ENCODE data around the gene RYR2.
"Not testable (repeated sequence)": the region's sequence is repeated elsewhere in the genome, so short reads cannot be mapped to it uniquely, and the experiment has no call there.

The RYR2 gene

DNA sequence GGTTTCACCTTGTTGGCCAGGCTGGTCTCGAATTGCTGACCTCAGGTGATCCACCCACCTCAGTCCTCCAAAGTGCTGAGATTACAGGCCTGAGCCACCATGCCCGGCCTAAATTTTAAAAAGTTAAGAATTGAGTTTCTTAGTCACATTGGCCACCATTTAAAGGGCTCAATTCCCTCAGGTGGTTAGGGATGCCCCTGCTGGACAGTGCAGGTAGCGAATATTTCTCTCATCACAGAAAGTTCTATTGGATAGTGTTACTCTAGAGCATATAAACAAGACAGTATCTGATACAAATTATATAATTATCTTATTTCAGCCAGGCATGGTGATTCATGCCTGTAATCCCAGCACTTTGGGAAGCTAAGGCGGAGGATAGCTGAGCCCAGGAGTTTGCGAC lies 528.5 kb downstream of the RYR2 start:
- DNase-seq (ENCODE audit: low read depth) = no peak

DNA sequence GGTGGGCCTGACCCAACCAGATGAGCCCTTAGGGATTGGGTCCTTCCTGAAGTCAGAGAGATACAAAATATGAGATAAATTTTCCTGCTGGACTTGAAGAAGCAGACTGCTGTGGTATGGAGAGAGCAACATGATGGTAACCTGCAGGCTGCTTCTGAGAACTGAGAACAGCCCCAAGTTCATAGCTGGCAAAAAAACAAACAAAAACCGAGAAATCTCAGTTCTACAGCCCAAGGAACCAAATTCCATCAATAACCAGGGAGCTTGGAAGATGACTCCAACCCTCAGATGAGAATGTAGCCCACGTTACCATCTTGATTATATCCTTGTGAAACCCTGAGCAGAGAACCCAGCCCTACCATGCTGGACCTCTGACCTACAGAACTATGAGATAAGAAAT lies 532.6 kb downstream of the RYR2 start:
- DNase-seq (ENCODE audit: low read depth) = no peak

DNA sequence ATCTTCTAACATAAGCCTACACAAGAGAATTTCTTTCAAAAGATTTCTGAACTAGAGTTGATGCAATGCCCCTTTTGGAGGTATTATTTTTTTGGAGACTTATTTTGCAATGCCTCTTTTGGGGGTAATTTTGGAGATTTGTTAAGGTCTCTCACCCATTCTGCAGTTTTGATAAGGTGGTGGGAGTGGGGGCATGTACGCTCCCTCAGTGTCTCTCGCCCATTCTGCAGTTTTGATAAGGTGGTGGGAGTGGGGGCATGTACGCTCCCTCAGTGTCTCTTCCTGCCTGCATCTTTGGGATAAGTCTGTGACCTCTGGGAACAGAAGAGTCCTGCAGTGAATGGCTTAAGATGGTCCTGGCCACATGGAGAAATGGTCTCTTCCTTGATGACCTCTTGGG lies 536.6 kb downstream of the RYR2 start:
- no peak for DNase-seq (ENCODE audit: low read depth)

DNA sequence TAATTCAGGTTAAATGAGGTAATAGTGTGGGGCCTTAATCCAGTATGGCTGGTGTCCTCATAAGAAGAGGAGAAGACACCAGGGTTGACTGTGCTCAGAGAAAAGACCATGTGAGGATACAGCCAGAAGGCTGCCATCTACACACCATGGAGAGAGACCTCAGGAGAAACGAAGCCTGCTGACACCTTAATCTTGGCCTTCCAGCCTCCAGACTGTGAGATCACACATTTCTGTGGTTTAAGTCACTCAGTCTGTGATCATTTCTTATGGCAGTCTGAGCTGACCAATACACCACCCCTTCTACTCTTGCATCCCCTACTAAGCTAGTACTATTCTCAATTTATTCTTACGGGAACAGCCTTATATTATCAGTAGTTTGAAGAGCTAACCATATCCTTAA lies 538.7 kb downstream of the RYR2 start:
- DNase-seq (ENCODE audit: low read depth) = no peak

DNA sequence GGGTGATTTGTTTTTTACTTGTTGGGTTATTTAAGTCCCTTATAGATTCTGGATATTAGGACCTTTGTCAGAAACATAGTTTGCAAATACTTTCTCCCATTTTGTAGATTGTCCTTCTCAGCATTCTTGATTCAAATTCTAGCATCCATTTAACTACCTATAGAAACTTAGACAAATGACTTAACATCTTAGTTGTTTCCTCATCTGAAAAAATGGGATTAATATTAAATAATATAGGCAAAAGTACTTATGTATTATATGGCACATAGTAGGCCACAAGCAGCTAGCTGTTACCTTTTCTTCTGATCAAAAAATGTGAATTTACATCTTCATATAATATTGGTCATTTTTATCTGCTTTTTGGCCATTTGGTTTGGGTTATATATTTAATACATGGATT lies 541.3 kb downstream of the RYR2 start:
- no peak for DNase-seq (ENCODE audit: low read depth)

DNA sequence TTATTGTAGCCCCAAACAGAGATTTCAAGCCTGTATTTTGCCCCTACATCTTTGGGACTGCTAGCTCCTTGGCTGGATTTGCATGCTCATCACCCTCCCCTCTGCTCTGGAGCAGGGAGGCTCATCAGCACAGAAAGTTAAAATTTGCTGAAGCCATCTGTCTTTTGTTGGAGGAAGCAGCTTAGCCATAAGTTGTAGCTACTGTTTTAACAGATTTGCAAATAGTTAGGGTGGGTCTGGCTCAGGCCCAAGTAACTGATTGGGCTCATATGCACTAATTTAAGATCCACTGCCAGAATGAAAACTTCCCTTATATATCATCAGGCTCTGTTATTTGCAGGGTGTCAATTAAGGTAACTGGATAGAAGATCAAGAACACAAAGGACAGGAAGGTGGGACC lies 541.8 kb downstream of the RYR2 start:
- DNase-seq (ENCODE audit: low read depth) = no peak

DNA sequence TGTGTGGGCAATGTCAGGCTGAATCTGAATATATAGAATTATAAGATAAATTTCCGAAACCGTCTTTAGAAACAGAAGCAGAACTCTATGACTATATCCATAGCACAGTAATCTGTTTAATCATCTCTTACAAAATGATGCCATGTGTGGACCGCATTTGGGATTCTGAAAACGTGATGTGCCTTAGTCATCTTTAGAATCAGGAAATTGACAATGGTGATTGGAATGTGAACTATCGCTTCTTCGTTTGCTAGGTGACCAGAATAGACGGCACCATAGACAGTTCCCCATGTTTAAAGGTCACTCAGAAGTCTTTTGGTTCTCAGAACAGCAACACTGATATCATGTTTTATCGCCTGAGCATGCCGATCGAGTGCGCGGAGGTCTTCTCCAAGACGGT lies 548.4 kb downstream of the RYR2 start:
- DNase-seq (ENCODE audit: low read depth) = no peak

DNA sequence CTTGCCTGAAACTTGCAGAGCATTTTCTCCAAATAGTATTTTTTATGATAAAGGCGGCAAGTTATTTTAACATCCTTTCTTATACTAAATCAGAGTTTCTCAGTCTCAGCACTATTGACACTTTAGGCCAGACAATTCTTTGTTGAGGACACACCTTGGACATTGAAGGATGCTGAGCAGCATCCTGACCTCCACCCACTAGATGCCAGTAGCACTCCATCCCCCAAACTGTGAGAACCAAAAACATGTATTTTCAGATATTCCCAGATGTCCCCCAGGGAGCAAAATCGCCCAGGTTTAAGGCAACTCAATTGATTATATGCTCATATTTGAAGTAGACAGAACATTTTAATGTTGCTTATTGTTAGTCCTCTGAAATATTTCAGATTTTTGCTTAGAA lies 549.4 kb downstream of the RYR2 start:
- no peak for DNase-seq (ENCODE audit: low read depth)

DNA sequence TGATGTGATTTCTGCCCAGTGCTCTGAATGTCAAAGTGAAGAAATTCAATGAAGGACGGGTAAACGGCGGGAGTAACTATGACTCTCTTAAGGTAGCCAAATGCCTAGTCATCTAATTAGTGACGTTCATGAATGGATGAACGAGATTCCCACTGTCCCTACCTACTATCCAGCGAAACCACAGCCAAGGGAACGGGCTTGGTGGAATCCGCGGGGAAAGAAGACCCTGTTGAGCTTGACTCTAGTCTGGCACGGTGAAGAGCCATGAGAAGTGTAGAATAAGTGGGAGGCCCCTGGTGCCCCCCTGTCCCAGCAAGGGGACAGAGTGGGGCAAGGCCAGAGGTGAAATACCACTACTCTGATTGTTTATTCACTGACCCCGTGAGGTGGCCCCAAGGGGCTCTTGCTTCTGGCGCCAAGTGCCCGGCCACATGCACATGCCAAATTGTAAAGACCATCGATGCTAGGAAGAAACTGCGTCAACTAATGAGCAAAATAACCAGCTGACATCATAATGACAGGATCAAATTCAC lies 561.1 kb downstream of the RYR2 start:
- DNase-seq (ENCODE audit: low read depth) = not testable (repeated sequence)

DNA sequence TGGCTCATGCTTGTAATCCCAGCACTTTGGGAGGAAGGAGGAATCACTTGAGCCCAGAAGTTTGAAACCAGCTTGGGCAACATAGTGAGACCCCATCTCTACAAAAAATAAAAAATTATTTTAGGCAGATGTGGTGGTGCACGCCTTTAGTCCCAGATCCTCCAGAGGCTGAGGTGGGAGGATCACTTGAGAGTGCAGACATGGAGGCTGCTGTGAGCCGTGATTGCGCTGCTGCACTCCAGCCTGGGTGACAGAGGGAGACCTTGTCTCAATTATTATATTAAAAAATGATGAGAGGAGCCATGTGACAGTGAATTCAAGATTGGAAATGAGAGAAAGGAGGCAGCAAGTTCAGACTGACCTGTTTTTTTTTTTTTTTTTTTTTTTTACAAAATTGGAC lies 566.4 kb downstream of the RYR2 start:
- DNase-seq (ENCODE audit: low read depth) = no peak

DNA sequence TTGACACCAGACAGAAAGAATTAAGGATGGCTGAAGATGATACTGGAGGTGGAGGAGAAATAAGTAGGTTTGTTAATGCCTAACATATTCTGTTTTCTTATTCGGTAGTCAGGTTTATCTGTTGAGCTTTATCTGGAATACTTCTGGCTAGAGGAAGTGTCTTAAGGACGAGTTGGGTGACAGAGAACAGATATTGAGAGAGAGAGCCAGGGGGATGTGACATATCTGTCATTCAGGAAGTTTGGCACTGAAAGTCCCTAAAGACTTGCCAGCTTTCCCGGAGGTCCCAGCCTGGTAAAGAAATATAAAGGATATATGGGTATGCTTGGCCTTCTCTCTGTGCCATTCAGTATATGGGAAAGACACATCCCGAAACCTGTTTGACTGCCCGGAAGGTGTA lies 568.2 kb downstream of the RYR2 start:
- no peak for DNase-seq (ENCODE audit: low read depth)

DNA sequence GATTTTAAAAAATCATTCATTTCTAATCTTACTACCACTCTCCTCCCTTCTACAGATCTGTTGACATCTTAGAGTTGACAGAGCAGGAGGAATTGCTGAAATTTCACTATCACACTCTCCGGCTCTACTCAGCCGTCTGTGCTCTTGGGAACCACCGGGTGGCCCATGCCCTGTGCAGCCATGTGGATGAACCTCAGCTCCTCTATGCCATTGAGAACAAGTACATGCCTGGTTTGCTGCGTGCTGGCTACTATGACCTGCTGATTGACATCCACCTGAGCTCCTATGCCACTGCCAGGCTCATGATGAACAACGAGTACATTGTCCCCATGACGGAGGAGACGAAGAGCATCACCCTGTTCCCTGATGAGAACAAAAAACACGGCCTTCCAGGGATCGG lies 572.0 kb downstream of the RYR2 start:
- DNase-seq (ENCODE audit: low read depth) = no peak

DNA sequence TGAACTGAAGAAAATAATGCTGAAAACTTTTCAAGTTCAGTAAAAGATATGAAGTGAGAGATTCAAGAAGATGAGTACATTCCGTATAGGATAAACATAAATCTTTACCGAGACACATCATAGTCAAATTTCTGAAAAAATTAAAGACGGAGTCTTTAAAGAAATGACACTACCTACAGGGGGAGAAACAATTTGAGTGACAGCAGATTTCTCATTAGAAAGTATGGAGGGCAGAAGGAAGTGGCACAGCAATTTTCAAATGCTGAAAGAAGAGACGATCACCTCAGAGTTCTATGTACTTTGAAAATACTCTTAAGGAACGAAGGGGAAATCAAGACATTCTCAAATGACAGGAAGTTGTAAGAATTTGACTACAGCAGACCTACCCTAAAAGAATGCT lies 577.6 kb downstream of the RYR2 start:
- no peak for DNase-seq (ENCODE audit: low read depth)

DNA sequence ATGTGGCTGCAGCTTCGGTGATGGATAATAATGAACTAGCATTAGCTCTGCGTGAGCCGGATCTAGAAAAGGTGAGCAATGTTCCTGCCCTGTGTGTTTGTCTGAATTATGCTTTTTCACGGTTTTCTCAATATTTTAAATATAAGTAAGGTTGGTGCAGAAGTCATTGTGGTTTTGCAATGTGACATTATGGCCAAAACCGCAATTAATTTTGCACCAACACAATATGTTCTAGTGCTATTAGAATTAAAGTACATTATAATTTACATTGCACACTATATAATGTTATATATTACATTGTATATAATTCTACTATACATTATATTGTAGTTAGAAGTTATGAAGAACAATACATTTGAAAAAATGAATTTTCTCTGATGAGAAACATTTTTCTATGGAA lies 592.9 kb downstream of the RYR2 start:
- DNase-seq (ENCODE audit: low read depth) = no peak

DNA sequence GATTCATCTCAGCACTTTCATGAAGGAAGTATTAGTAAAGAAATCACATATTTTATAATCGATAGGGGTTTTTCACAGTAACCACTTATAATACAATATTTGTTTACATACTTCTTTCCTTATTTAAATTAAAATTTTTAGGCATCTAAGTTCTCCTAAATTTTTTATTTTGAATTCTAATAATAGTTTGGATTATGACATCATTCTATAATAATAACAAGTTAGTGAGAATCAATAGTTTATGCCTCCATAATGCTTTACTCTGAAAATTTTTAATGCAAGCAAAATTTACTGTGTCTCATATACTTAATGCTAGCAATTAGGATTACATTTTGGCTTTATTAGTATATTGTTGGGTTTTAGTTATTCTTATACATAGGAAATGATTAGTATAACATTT lies 596.6 kb downstream of the RYR2 start:
- DNase-seq (ENCODE audit: low read depth) = no peak

DNA sequence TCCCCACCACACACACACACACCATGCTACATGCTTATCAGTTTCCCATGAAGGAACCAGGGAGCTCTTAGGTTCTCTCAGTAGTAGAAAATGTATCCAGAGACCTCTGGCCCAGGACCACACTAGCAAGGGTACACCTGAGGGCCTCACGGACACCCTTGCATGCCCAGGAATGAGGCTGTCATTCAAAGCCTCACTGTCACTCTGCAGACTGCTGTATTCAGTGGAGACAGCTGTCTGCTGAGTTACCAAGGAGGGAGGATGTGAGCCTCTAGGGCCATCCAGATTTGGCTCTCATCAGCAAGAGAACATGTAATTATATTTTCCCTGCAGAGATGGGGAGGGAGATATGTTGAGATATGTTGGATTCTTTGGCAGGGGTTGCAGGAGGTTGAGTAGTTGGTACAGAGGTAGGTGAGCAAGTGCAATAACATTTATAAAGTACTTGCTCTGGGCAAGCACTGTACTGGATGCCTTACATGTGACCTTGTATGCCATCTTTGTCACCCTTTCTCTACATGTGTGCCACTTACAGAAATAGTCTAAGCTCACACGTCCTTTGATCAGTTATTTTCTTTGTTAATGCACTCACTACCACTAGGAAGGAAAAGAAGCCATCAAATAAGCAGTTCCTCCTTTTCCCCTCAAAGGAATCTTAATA lies 598.2 kb downstream of the RYR2 start:
- DNase-seq (ENCODE audit: low read depth) = no peak

DNA sequence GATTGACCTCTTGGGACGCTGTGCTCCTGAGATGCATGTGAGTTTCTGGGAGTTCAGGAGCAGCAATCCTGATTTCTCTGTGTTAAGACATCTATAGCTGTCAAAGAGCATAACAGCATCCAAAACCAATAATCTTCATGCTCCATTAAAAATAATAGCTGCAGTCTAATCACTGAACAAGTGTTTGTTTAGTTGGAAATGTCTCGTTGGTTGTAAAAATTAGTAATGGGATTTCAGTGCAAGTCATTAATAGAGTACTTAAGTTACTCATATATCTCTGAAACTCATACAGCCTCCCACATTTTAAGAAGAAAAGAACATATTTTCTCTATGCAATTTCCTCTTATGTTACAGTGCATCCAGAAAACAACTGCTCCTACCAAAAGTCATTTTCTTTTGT lies 599.0 kb downstream of the RYR2 start:
- DNase-seq (ENCODE audit: low read depth) = no peak

DNA sequence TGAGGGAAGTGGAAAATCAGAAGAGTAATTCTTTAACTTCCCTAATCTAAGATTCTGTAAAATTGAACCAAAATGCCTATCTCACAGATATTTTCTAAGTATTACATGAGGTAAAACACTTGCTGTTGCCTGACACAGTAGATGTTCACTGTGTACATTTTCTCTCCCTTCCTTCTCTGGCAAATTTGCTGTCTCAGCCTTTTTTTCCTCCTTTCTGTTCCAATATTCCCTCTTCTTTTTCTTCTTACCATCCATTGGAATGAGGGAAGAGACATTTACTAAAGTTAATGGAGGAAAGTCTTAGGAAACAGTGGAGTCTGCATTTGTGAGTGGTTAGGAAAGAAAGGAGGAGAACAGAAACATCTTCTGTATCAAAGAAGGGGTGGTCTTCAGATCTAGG lies 608.8 kb downstream of the RYR2 start:
- DNase-seq (ENCODE audit: low read depth) = no peak

DNA sequence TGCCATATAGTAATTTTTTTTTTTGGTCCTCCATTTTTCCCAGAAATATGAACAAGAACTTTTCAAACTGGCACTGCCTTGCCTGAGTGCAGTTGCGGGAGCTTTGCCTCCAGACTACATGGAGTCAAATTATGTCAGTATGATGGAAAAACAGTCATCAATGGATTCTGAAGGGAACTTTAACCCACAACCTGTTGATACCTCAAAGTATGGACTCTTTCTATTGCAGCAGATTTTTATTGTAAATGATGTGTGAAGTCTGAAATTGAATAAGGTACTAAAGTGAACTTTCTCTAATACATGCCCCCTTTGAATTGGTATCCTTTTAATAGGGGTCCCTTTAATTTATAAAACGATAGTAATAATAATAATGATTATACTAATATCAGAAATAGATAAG lies 613.8 kb downstream of the RYR2 start:
- no peak for DNase-seq (ENCODE audit: low read depth)

DNA sequence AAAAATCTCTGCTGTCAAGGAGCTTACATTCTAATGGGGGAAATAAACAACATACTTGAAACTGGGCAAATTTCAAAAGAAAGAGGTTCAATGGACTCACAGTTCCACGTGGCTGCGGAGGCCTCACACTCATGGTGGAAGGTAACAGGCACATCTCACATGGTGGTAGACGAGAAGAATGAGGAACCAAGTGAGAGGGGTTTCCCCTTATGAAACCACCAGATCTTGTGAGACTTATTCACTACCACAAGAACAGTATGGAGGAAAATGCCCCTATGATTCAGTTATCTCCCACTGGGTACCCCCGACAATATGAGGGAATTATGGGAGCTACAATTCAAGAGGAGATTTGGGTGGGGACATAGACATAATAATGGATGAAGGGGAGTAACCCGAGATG lies 622.4 kb downstream of the RYR2 start:
- DNase-seq (ENCODE audit: low read depth) = no peak

DNA sequence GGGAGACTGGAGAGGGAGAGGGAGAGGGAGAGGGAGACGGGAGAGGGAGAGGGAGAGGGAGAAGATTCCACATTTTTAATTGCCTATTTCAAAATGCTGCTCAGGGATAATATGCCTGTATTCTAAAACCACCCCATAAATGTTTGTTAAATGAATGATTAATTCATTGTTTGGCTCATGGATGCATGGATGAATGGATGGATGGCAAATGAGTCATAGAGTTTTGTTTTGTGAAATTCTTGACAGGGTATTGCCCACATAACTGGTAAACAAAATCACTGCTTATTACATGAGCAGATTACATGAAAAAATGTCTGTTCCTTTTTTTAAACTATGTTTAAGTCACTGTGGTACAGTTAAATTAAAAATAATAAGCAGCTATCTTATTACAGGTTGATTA lies 628.3 kb downstream of the RYR2 start:
- DNase-seq (ENCODE audit: low read depth) = no peak

DNA sequence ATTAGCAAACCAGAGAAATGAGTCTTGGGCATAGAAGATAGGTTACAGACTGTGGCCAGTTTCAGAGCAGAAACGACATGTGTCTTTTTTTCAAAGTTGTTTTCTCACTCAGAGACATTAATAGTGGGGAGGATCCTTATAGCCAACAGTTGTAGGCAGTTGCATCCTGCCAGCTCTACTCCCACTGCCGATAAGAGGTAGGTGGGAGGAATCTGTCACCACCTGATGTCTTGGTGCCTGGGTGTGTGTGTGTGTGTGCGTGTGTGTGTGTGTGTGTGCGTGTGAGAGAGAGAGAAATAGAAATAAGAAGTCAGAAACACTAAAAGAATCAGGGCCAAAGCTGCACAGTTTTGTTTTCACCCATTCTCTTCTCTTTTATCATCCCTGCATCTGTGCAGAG lies 629.3 kb downstream of the RYR2 start:
- no peak for DNase-seq (ENCODE audit: low read depth)

DNA sequence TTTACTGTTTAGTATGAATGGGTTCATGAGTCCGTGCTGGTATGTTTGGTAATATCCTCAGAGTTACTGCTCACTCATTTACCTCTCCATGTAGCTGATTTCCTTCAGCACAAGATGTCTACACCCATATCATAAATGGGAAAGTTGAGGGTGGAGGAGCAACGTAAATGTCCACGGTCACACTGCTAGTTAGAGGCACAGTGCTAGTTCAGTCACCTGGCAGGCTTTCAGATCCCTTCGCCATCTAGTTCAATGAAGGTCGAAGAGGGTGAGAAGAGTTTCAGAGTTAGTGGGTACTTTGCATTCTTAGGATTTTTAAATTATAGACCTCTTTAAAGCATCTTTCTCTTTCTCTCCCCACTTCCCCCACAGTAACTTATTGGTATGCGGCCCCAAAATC lies 630.0 kb downstream of the RYR2 start:
- DNase-seq (ENCODE audit: low read depth) = no peak

DNA sequence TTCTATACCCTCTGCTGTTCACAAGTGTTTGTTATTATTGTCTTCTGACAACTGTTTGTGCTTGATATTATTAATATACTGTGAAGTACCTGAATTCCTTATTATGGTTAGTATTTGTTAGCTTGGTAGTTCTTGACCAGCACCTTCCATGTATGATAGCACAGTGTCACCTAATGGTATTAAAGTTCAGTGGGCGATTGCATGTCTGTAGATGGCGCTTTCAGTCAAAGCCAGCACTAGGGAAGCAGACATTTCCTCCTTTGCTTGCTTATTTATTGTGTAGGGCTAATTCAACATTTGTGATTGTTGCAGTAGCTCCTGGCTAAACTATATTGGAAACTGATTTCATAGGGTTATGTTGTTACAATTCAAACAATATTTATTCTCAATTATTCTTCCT lies 630.8 kb downstream of the RYR2 start:
- DNase-seq (ENCODE audit: low read depth) = no peak

DNA sequence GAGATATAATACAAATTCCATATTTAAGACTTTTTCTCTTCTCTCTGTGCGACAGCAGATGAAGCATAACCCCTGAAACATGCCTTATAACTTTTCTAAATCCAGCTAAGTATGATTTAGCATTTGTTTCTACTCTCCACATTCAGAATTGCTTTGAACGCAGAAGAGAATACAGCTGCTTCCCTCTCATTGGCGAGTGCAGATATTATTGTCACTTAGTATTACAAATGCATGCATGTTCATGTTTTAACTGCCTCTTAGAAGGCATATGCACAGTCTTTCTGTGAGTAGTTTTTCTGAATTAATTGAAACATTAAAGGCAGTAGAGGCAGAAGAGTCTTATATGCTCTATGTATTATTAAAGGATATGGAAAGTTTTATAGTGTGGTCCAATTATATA lies 631.6 kb downstream of the RYR2 start:
- DNase-seq (ENCODE audit: low read depth) = no peak

All from stimulated activated CD8-positive, alpha-beta memory T cell treated with anti-CD3 and anti-CD28 coated beads, Interleukin-7, amount 100 ng/mL, for 24 hours (primary cell).